ENCODE data around the gene ZNF408.
A peak's percentile ranks its signal among the peaks of the same experiment; 100 is the strongest.
"Not testable (repeated sequence)": the region's sequence is repeated elsewhere in the genome, so short reads cannot be mapped to it uniquely, and the experiment has no call there.

ZNF408 gene

GRCh38 chr11:46698597-46698996 is 2.2 kb upstream of the ZNF408 start:
- Mint-ChIP-seq H3K9me3 (no peaks in the 10 kb centered on the region), H3K27me3 (ENCODE audit: low read depth) (no peaks in the 10 kb centered on the region), H3K4me3 (peak overlapping the region; percentile 4), H3K36me3 (ENCODE audit: low read depth) (peaks cover 30% of the 10 kb centered on the region), H3K27ac (no peak overlapping the region), H3K4me1 (ENCODE audit: low read depth) (peaks cover 32% of the 10 kb centered on the region)

DNA sequence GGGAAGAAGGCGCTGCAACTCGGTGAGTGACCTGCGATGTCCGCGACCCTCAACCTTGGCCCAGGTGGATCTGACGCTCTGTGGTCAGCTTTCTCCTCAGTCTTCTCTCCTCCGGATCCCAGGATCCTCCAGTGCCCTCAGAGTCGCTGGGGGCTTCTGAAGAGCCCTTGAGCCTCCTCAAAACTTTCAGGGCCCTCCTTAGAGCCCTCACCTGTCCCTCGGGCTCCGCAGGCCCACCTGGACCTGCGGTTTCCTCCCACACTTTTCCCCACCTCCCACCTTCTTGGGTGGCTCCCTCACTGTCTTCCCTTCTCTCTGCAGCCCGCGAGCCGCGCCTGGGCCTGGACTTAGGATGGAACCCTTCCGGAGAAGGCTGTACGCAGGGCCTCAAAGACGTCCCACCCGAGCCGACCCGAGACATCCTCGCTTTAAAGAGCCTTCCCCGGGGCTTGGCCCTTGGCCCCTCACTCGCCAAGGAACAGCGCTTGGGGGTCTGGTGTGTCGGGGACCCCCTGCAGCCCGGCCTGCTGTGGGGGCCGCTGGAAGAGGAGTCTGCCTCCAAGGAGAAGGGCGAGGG is 335 bp downstream of the ZNF408 start:
- Mint-ChIP-seq H3K36me3 (ENCODE audit: low read depth) (peaks cover 33% of the 10 kb centered on the region), H3K27ac (peak overlapping the region; percentile 94), H3K27me3 (ENCODE audit: low read depth) (no peaks in the 10 kb centered on the region), H3K4me1 (ENCODE audit: low read depth) (peaks cover 32% of the 10 kb centered on the region), H3K9me3 (no peaks in the 10 kb centered on the region), H3K4me3 (peak overlapping the region; percentile 98)

DNA sequence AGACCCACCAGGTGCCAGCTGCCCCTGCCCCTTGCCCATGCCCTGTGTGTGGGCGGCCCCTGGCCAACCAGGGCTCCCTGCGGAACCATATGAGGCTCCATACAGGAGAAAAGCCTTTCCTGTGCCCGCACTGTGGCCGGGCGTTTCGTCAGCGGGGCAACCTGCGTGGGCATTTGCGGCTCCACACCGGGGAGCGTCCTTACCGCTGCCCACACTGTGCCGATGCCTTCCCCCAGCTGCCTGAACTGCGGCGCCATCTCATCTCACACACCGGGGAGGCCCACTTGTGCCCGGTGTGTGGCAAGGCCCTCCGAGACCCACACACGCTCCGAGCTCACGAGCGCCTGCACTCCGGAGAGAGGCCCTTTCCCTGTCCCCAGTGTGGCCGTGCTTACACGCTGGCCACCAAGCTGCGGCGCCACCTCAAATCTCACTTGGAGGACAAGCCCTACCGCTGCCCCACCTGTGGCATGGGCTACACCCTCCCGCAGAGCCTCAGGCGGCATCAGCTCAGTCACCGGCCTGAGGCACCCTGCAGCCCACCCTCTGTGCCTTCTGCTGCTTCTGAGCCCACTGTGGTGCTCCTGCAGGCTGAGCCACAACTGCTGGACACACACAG is 4.3 kb downstream of the ZNF408 start:
- peaks cover 40% of the 10 kb centered on the region for H3K36me3 Mint-ChIP-seq (ENCODE audit: low read depth)

GRCh38 chr11:46706886-46707285 is 6.1 kb downstream of the ZNF408 start:
- H3K4me1 Mint-ChIP-seq (ENCODE audit: low read depth): peaks cover 14% of the 10 kb centered on the region
- no peak overlapping the region for H3K4me3 Mint-ChIP-seq
- no peaks in the 10 kb centered on the region for H3K27me3 Mint-ChIP-seq (ENCODE audit: low read depth)
- H3K27ac Mint-ChIP-seq: no peak overlapping the region
- H3K36me3 Mint-ChIP-seq (ENCODE audit: low read depth): peaks cover 29% of the 10 kb centered on the region
- H3K9me3 Mint-ChIP-seq: no peaks in the 10 kb centered on the region

More for the DNA sequence above, 4.3 kb downstream of the ZNF408 start:
- Mint-ChIP-seq H3K9me3 (no peaks in the 10 kb centered on the region), H3K4me3 (no peak overlapping the region), H3K4me1 (ENCODE audit: low read depth) (peaks cover 23% of the 10 kb centered on the region), H3K27ac (no peak overlapping the region), H3K27me3 (ENCODE audit: low read depth) (no peaks in the 10 kb centered on the region)

DNA sequence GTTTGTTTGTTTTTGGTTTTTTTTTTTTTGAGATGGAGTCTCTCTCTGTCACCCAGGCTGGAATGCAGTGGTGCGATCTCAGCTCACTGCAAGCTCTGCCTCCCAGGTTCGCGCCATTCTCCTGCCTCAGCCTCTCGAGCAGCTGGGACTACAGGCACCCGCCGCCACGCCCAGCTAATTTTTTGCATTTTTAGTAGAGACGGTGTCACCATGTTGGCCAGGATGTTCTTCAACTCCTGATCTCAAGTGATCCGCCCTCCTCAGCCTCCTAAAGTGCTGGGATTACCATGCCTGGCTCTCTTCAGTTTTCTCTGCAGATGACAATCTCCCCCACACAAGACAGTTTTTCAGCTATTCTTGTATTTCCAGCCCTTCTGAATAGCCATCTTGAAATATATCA is 8.5 kb downstream of the ZNF408 start:
- H3K4me1 Mint-ChIP-seq (ENCODE audit: low read depth); H3K9me3 Mint-ChIP-seq; H3K27ac Mint-ChIP-seq; H3K27me3 Mint-ChIP-seq (ENCODE audit: low read depth); H3K4me3 Mint-ChIP-seq: not testable (repeated sequence)
- peaks cover 16% of the 10 kb centered on the region for H3K36me3 Mint-ChIP-seq (ENCODE audit: low read depth)

- H3K4me1 Mint-ChIP-seq (ENCODE audit: low read depth): no peaks in the 10 kb centered on the region
- H3K27ac Mint-ChIP-seq: no peak overlapping the region
- no peaks in the 10 kb centered on the region for H3K27me3 Mint-ChIP-seq (ENCODE audit: low read depth)
- no peak overlapping the region for H3K4me3 Mint-ChIP-seq
- peaks cover 13% of the 10 kb centered on the region for H3K36me3 Mint-ChIP-seq (ENCODE audit: low read depth)
- no peaks in the 10 kb centered on the region for H3K9me3 Mint-ChIP-seq
Observed at GRCh38 chr11:46710821-46711269, 10.0 kb downstream of the ZNF408 start.

DNA sequence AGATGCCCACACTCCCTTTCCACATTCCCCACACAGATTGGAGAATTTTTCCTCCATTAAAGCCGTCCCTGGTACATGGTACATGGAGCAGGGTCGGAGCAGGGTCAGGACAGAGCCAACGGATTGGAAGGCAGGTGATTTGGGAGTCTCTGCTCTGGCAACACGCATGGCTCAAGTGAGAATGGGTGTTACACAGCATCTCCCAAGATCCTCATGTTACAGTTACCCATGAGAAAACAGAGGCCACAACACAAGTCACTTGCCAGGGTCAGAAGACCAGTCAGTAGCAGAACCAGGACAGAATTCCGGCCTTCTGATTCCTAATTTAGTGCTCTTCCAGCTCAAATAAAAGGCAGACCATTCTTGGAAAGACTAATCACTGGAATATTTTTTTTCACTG is 10.5 kb downstream of the ZNF408 start:
- Mint-ChIP-seq H3K27ac (no peak overlapping the region), H3K4me3 (no peak overlapping the region), H3K9me3 (no peaks in the 10 kb centered on the region), H3K27me3 (ENCODE audit: low read depth) (no peaks in the 10 kb centered on the region), H3K4me1 (ENCODE audit: low read depth) (no peaks in the 10 kb centered on the region), H3K36me3 (ENCODE audit: low read depth) (peaks cover 12% of the 10 kb centered on the region)

GRCh38 chr11:46712874-46713576 is 12.2 kb downstream of the ZNF408 start:
- Mint-ChIP-seq H3K27me3 (ENCODE audit: low read depth) (no peaks in the 10 kb centered on the region), H3K4me1 (ENCODE audit: low read depth) (peaks cover under 1% of the 10 kb centered on the region), H3K9me3 (no peaks in the 10 kb centered on the region), H3K4me3 (no peak overlapping the region), H3K27ac (no peak overlapping the region), H3K36me3 (ENCODE audit: low read depth) (no peaks in the 10 kb centered on the region)

DNA sequence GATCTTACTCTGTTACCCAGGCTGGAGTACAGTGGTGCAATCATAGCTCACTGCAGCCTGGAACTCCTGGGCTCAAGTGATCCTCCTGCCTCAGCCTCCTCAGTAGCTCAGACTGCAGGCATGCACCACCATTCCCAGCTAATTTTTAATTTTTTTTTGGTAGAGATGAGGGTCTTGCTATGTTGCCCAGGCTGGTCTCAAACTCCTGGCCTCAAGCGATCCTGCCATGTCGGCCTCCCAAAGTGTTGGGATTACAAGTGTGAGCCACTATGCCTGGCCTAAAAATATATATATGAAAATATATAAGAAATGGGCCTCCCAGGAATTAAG is 17.0 kb downstream of the ZNF408 start:
- H3K4me3 Mint-ChIP-seq; H3K36me3 Mint-ChIP-seq (ENCODE audit: low read depth): not testable (repeated sequence)

DNA sequence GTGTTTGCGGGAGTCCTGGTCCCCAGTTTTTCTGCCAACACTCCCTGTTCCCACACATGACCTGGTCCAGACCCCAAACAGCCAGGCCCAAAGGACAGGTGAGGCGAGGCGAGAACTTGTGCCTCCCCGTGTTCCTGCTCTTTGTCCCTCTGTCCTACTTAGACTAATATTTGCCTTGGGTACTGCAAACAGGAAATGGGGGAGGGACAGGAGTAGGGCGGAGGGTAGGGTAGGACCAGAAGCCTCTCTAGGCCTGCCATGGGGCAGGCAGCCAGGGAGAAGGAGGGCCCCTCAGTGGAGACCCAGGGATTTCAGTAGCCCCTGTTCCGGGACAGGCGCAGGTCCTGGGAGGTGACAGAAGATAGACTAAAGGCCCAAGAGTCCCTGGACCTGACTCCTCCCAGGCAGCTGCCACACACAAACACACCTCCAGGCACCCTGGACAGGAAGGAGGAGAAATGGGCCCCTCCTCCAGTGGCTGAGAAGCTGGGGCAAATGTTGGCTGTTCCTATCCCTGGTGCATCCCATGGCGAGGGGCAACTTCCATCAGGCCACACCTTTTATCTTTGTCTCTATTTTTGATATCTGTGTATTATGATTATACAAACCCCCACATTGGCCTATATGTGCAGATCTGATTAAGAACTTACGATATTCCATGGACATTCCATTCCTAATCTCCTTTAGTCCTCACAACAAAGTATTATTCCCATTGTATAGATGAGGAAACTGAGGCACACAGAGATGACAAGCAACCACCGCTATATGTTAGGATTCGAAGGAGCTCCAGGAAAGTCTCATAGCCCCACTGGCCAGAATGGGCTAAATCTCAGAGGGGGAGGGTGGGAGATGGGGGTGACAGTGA is 17.6 kb downstream of the ZNF408 start:
- Mint-ChIP-seq H3K27ac (no peak overlapping the region), H3K4me3 (no peak overlapping the region), H3K36me3 (ENCODE audit: low read depth) (no peaks in the 10 kb centered on the region), H3K9me3 (no peaks in the 10 kb centered on the region), H3K4me1 (ENCODE audit: low read depth) (peaks cover 6% of the 10 kb centered on the region), H3K27me3 (ENCODE audit: low read depth) (peaks cover 5% of the 10 kb centered on the region)

More for the DNA sequence above, 17.0 kb downstream of the ZNF408 start:
- H3K27me3 Mint-ChIP-seq (ENCODE audit: low read depth); H3K9me3 Mint-ChIP-seq; H3K27ac Mint-ChIP-seq; H3K4me1 Mint-ChIP-seq (ENCODE audit: low read depth): not testable (repeated sequence)

GRCh38 chr11:46719048-46719542 is 18.3 kb downstream of the ZNF408 start, which contains the start of gene F2:
F2 (plus strand) TSS chr11:46719213; CDS start chr11:46719236, 23 bp downstream.
- Mint-ChIP-seq H3K27me3 (ENCODE audit: low read depth) (peaks cover 5% of the 10 kb centered on the region), H3K27ac (no peak within 1 kb of the TSS), H3K36me3 (ENCODE audit: low read depth) (no peaks in the 10 kb centered on the region), H3K9me3 (no peaks in the 10 kb centered on the region), H3K4me3 (no peak within 1 kb of the TSS), H3K4me1 (ENCODE audit: low read depth) (peaks cover 6% of the 10 kb centered on the region)

DNA sequence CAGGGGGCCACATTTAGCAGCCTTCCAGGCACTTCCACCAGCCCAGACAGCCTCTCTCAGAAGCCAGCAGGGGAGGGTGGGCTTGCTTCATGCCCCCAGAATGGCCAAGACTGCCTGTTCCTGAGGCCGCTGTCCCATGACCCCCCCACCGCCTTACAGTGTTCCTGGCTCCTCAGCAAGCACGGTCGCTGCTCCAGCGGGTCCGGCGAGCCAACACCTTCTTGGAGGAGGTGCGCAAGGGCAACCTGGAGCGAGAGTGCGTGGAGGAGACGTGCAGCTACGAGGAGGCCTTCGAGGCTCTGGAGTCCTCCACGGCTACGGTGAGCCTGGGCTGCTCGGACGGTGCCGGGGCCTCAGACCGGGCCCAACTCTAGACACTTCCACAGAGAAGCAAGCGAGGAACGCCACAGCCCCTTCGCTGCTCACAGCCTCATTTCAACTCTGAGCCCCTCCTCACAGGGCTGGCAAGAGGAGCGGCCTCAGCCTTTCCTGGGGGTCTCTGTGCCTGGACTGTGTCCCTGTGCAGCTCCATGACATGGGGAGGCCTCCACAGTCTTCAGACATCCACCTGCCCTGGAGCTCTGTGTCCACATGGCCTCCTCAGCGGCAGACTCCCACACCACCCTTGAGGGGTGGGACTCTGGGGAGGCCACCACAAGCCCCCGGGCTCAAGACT is 18.9 kb downstream of the ZNF408 start:
- no peak overlapping the region for H3K27ac Mint-ChIP-seq
- H3K4me3 Mint-ChIP-seq: no peak overlapping the region
- H3K27me3 Mint-ChIP-seq (ENCODE audit: low read depth): peaks cover 5% of the 10 kb centered on the region
- peaks cover 6% of the 10 kb centered on the region for H3K4me1 Mint-ChIP-seq (ENCODE audit: low read depth)
- H3K9me3 Mint-ChIP-seq: no peaks in the 10 kb centered on the region
- H3K36me3 Mint-ChIP-seq (ENCODE audit: low read depth): no peaks in the 10 kb centered on the region

GRCh38 chr11:46721286-46721685 is 20.5 kb downstream of the ZNF408 start:
- Mint-ChIP-seq H3K27me3 (ENCODE audit: low read depth) (peaks cover 5% of the 10 kb centered on the region), H3K9me3 (no peaks in the 10 kb centered on the region), H3K27ac (no peak overlapping the region), H3K4me1 (ENCODE audit: low read depth) (peaks cover 6% of the 10 kb centered on the region), H3K4me3 (no peak overlapping the region), H3K36me3 (ENCODE audit: low read depth) (no peaks in the 10 kb centered on the region)

Measured in T-helper 1 cell treated with Interleukin-12 subunit alpha and Interleukin-12 subunit beta and Interleukin-4 antibody, amounts not matched to agents 30 μg/mL and 1 μg/mL, for 36 hours (primary cell).